IMR-90 (cell line): ENCODE measurements around the gene LMAN2. TPM values are rescaled to one million over a fixed set of nuclear protein-coding genes. Genes with fewer than 3 reads are reported as not detected.

ENCODE experiments used
- ATAC-seq: fragments of 200-7000 bp; cut with Tn5 transposase; 2 replicates; pipeline ENCODE4 v1.9.1; 2020; ENCODE audit warnings: low read depth, mild to moderate bottlenecking, moderate library complexity
- BruUV-seq: library from RNA; stranded (reverse); fragments of 400-500 nt; replicated peaks from 2 replicates; lab custom pipeline; 2021; lab: Mats Ljungman, UMichigan
- CTCF ChIA-PET: fragments of 300-600 bp; formaldehyde crosslinking; extraction: SDS; loops from one replicate; lab custom pipeline; 2021; ENCODE audit warnings: antibody characterized with exemption; lab: Yijun Ruan, JAX
- POLR2A ChIA-PET: fragments of 300-600 bp; sonication (Branson Sonifier 250); formaldehyde crosslinking; loops from one replicate; lab custom pipeline; 2022; ENCODE audit warnings: antibody characterized with exemption; ENCODE audit not compliant: unreplicated experiment; lab: Charles Lee
- DNase-seq: peaks from one replicate; pipeline ENCODE4 v3.0.0; 2013
- H2AFZ ChIP-seq: replicated peaks from 2 replicates; pipeline ENCODE3; 2013; ENCODE audit warnings: low read length, mild to moderate bottlenecking; ENCODE audit not compliant: poor library complexity
- H2AK5ac ChIP-seq: 2 replicates; pipeline ENCODE4 v1.6.1; 2013; ENCODE audit warnings: low read depth, low read length, inconsistent platforms
- H2AK9ac ChIP-seq: replicated peaks from 2 replicates; pipeline ENCODE3; 2013; ENCODE audit warnings: mild to moderate bottlenecking, low read depth, low read length, moderate library complexity; ENCODE audit not compliant: poor library complexity
- H2BK120ac ChIP-seq: 2 replicates; pipeline ENCODE4 v1.6.1; 2013; ENCODE audit warnings: low read depth, low read length, inconsistent platforms
- H2BK15ac ChIP-seq: 3 replicates; pipeline ENCODE4 v1.6.1; 2013; ENCODE audit warnings: low read depth, low read length, inconsistent platforms
- H2BK20ac ChIP-seq: 2 replicates; pipeline ENCODE4 v1.6.1; 2013; ENCODE audit warnings: low read depth, mild to moderate bottlenecking, inconsistent platforms, low read length, moderate library complexity
- H2BK5ac ChIP-seq: 2 replicates; pipeline ENCODE4 v1.6.1; 2013; ENCODE audit warnings: mild to moderate bottlenecking, low read depth, low read length, inconsistent platforms; ENCODE audit not compliant: poor library complexity, severe bottlenecking
- H3K14ac ChIP-seq: replicated peaks from 2 replicates; pipeline ENCODE4 v1.6.1; 2013; ENCODE audit warnings: low read depth, low read length, inconsistent platforms
- H3K18ac ChIP-seq: 2 replicates; pipeline ENCODE4 v1.6.1; 2013; ENCODE audit warnings: low read depth, low read length, control low read depth
- H3K23ac ChIP-seq: 2 replicates; pipeline ENCODE4 v1.6.1; 2013; ENCODE audit warnings: low read depth, low read length, inconsistent platforms
- H3K27ac ChIP-seq: 2 replicates; pipeline ENCODE4 v1.5.1; 2013; ENCODE audit warnings: mild to moderate bottlenecking, control low read depth, low read length; ENCODE audit not compliant: insufficient read depth
- H3K27me3 ChIP-seq: 2 replicates; pipeline ENCODE4 v1.6.1; 2013; ENCODE audit warnings: low read length; ENCODE audit not compliant: control insufficient read depth, insufficient read depth
- H3K36me3 ChIP-seq: 2 replicates; pipeline ENCODE4 v1.6.1; 2013; ENCODE audit warnings: low read length, mixed read lengths; ENCODE audit not compliant: control insufficient read depth, insufficient read depth
- H3K4ac ChIP-seq: 2 replicates; pipeline ENCODE4 v1.6.1; 2013; ENCODE audit warnings: low read depth, low read length, inconsistent platforms
- H3K4me1 ChIP-seq: 2 replicates; pipeline ENCODE4 v1.6.1; 2013; ENCODE audit warnings: low read length, mixed read lengths; ENCODE audit not compliant: control insufficient read depth, insufficient read depth
- H3K4me2 ChIP-seq: 2 replicates; pipeline ENCODE4 v1.6.1; 2013; ENCODE audit warnings: low read depth, mild to moderate bottlenecking, control low read depth, low read length, moderate library complexity
- H3K4me3 ChIP-seq: 2 replicates; pipeline ENCODE4 v1.5.1; 2013; ENCODE audit warnings: low read depth, mild to moderate bottlenecking, control low read depth, low read length, moderate library complexity; ENCODE audit not compliant: insufficient read depth
- H3K56ac ChIP-seq: 2 replicates; pipeline ENCODE4 v1.6.1; 2013; ENCODE audit warnings: low read length, inconsistent platforms; ENCODE audit not compliant: insufficient read depth; ENCODE audit errors: extremely low read depth
- H3K79me1 ChIP-seq, 2 experiments: 2 replicates each; pipeline ENCODE4 v1.6.1; 2013; ENCODE audit warnings: low read length in 2 of 2, inconsistent platforms in 1 of 2, low read depth in 1 of 2
- H3K9ac ChIP-seq: 2 replicates; pipeline ENCODE4 v1.6.1; 2013; ENCODE audit warnings: low read depth, low read length, control low read depth
- H3K9me1 ChIP-seq: 2 replicates; pipeline ENCODE4 v1.6.1; 2013; ENCODE audit warnings: low read length, inconsistent platforms; ENCODE audit not compliant: insufficient read depth
- H3K9me3 ChIP-seq: 2 replicates; pipeline ENCODE4 v1.6.1; 2013; ENCODE audit warnings: low read length; ENCODE audit not compliant: control insufficient read depth, insufficient read depth
- H4K20me1 ChIP-seq: 2 replicates; pipeline ENCODE4 v1.6.1; 2013; ENCODE audit warnings: low read length, inconsistent platforms; ENCODE audit not compliant: insufficient read depth
- H4K5ac ChIP-seq: 2 replicates; pipeline ENCODE4 v1.6.1; 2013; ENCODE audit warnings: mild to moderate bottlenecking, low read depth, low read length, control low read depth
- H4K8ac ChIP-seq, 2 experiments: 2 replicates each; pipeline ENCODE4 v1.6.1; 2013; ENCODE audit warnings: low read depth in 2 of 2, low read length in 2 of 2, control low read depth in 1 of 2, inconsistent platforms in 1 of 2
- H4K91ac ChIP-seq: 2 replicates; pipeline ENCODE4 v1.6.1; 2013; ENCODE audit warnings: low read depth, low read length, inconsistent platforms; ENCODE audit not compliant: insufficient read depth
- BHLHE40 ChIP-seq: fragments of 150-350 bp; IDR thresholded peaks from 2 replicates; pipeline ENCODE4 v1.6.1; 2016; ENCODE audit warnings: mild to moderate bottlenecking, low read depth, low read length
- CEBPB ChIP-seq: IDR thresholded peaks from 2 replicates; pipeline ENCODE4 v1.6.1; 2012; ENCODE audit warnings: low read depth, low read length, improper control_type of control experiment
- CHD1 ChIP-seq: IDR thresholded peaks from 2 replicates; pipeline ENCODE4 v1.6.1; 2012; ENCODE audit warnings: low read depth, low read length, improper control_type of control experiment
- CTCF ChIP-seq: conservative IDR thresholded peaks from 2 replicates; pipeline ENCODE4 v1.5.1; 2012; ENCODE audit warnings: mild to moderate bottlenecking, low read depth, low read length, improper control_type of control experiment
- ELK1 ChIP-seq: fragments of 150-350 bp; IDR thresholded peaks from 2 replicates; pipeline ENCODE4 v1.6.1; 2016; ENCODE audit warnings: low read depth, mild to moderate bottlenecking, low read length, moderate library complexity, borderline replicate concordance
- FOS ChIP-seq: fragments of 150-350 bp; IDR thresholded peaks from 2 replicates; pipeline ENCODE4 v1.6.1; 2016; ENCODE audit warnings: low read depth, low read length
- MAFK ChIP-seq: IDR thresholded peaks from 2 replicates; pipeline ENCODE4 v1.6.1; 2012; ENCODE audit warnings: low read depth, low read length, improper control_type of control experiment
- MAZ ChIP-seq: IDR thresholded peaks from 2 replicates; pipeline ENCODE4 v1.6.1; 2012; ENCODE audit warnings: low read depth, mild to moderate bottlenecking, low read length, improper control_type of control experiment, moderate library complexity, borderline replicate concordance
- MXI1 ChIP-seq: IDR thresholded peaks from 2 replicates; pipeline ENCODE4 v1.6.1; 2012; ENCODE audit warnings: low read depth, mild to moderate bottlenecking, low read length, moderate library complexity, borderline replicate concordance
- NFE2L2 ChIP-seq: fragments of 150-350 bp; IDR thresholded peaks from 2 replicates; pipeline ENCODE4 v1.6.1; 2016; ENCODE audit warnings: low read depth, mild to moderate bottlenecking, low read length
- POLR2A ChIP-seq: IDR thresholded peaks from 2 replicates; pipeline ENCODE4 v1.6.1; 2012; ENCODE audit warnings: mild to moderate bottlenecking, low read depth, low read length
- RAD21 ChIP-seq: IDR thresholded peaks from 2 replicates; pipeline ENCODE4 v1.6.1; 2012; ENCODE audit warnings: low read length, improper control_type of control experiment
- RCOR1 ChIP-seq: IDR thresholded peaks from 2 replicates; pipeline ENCODE4 v1.6.1; 2012; ENCODE audit warnings: mild to moderate bottlenecking, low read length, improper control_type of control experiment; ENCODE audit not compliant: insufficient replicate concordance
- RFX5 ChIP-seq: IDR thresholded peaks from 2 replicates; pipeline ENCODE4 v1.8.0; 2012; ENCODE audit warnings: low read depth, mild to moderate bottlenecking, low read length, moderate library complexity
- SMC3 ChIP-seq: fragments of 150-350 bp; IDR thresholded peaks from 2 replicates; pipeline ENCODE4 v1.6.1; 2016; ENCODE audit warnings: low read depth, mild to moderate bottlenecking, antibody characterized with exemption, low read length, moderate library complexity
- USF2 ChIP-seq: fragments of 150-350 bp; IDR thresholded peaks from 2 replicates; pipeline ENCODE4 v1.6.1; 2017; ENCODE audit warnings: mild to moderate bottlenecking, antibody characterized with exemption, low read length, low read depth
- WGBS, 2 experiments: methylation state at CpG; one replicate each; pipeline versions ENCODE4 v1.1.5 to v1.1.7; 2013; ENCODE audit warnings: missing lambda C conversion rate in 2 of 2; ENCODE audit not compliant: insufficient read length in 1 of 2; ENCODE audit errors: extremely low coverage in 2 of 2; 5-methylcytosine and 5-hydroxymethylcytosine counted together
- dilution Hi-C: fragments of 300-500 bp; cut with HindIII; formaldehyde crosslinking; loops from one replicate; pipeline ENCODE4 v1.14.3; 2018; ENCODE audit warnings: low sequenced_read_pairs; ENCODE audit not compliant: unreplicated experiment
- in situ Hi-C: fragments of 300-500 bp; cut with MboI; formaldehyde crosslinking; loops from 3 replicates; pipeline ENCODE4 v1.14.3; 2019; ENCODE audit warnings: low sequenced_read_pairs, inconsistent platforms, mixed read lengths
- intact Hi-C: fragments of 100-400 bp; cut with micrococcal nuclease; formaldehyde crosslinking; loops from 2 replicates; pipeline ENCODE4 v1.10.0; 2022
- polyA plus RNA-seq, 3 experiments: library from polyadenylated mRNA; depleted of rRNA; stranded (reverse); fragments of >200 nt; gene quantifications; 2 replicates each; pipeline ENCODE4 v1.2.3, GENCODE V29; 2012; ENCODE audit warnings: low replicate concordance in 1 of 3
- total RNA-seq: library from RNA; depleted of rRNA; stranded (reverse); fragments of >200 nt; gene quantifications from 2 replicates; pipeline ENCODE4 v1.2.3, GENCODE V29; 2012

LMAN2 gene
- total and polyA plus RNA-seq, 2 of the 4 experiments (the other 2 are of a cell fraction): 253 to 303 TPM

- ATAC-seq (peak; percentile 7), DNase-seq (no peak)
- peak overlapping the region; percentile 98 for H2AK9ac ChIP-seq
Observed at GRCh38 chr5:177303925-177304391, 47.5 kb downstream of the LMAN2 start.

More at GRCh38 chr5:177303925-177304391, 47.5 kb downstream of the LMAN2 start:
- Histone ChIP-seq H4K91ac (peak overlapping the region; percentile 77), H2BK20ac (no peak overlapping the region), H3K4me1 (peaks cover 12% of the 10 kb centered on the region), H2BK15ac (no peak overlapping the region), H3K56ac (peak overlapping the region; percentile 83), H3K27me3 (no peaks in the 10 kb centered on the region), H3K23ac (peak overlapping the region; percentile 94), H3K9me3 (no peaks in the 10 kb centered on the region), H3K14ac (peak overlapping the region; percentile 90), H3K36me3 (peaks cover 30% of the 10 kb centered on the region), H3K4me3 (peak overlapping the region; percentile 98), H2BK5ac (peak overlapping the region; percentile 6), H4K20me1 (peaks cover 25% of the 10 kb centered on the region), H3K27ac (peak overlapping the region; percentile 57), H3K18ac (no peak overlapping the region), H3K9ac (peak overlapping the region; percentile 91), H3K4ac (peak overlapping the region; percentile 89), H4K5ac (peak overlapping the region; percentile 86), H2AFZ (peak overlapping the region; percentile 90), H2AK5ac (peak overlapping the region; percentile 89), H4K8ac (peak overlapping the region; percentile 38 to 82), H2BK120ac (0 out of 2 replicates have a peak overlapping the region, but pooled peaks have one; percentile 16), H3K9me1 (peaks cover 8% of the 10 kb centered on the region; the same call in 1 of the 2 replicates), H3K79me1 (peaks cover 12 to 71% of the 10 kb centered on the region in 2 experiments), H3K4me2 (peak overlapping the region; percentile 93)
- dilution Hi-C loops (no loop called here), in situ Hi-C loops (no loop called here), intact Hi-C loops (no loop called here)
- ChIA-PET CTCF (no interaction called here), POLR2A (no interaction called here)
- TSS peak; percentile 71 for BruUV-seq
- WGBS, 2 experiments: 0% methylated on average over 9 of the region's 25 CpGs; no CpG with 5 or more reads in 1 of the 2 experiments
- TF ChIP-seq RAD21 (no peak), BHLHE40 (no peak), RCOR1 (no peak), POLR2A (no peak; the same call in 1 of the 2 replicates), SMC3 (no peak), RFX5 (no peak), USF2 (no peak), MXI1 (no peak), CEBPB (no peak), MAZ (no peak), CTCF (no peak), NFE2L2 (no peak), FOS (no peak), ELK1 (no peak), MAFK (no peak), CHD1 (no peak)
